Measurements from ENCODE around the gene RTL5. TPM values are rescaled to one million over a fixed set of nuclear protein-coding genes. Genes with fewer than 3 reads are reported as not detected.

Gene RTL5
- total RNA-seq, 1 experiment from 2014 or later, result 2.5 TPM

- TF ChIP-seq REST (IDR thresholded peaks at IDR 0.05; ENCODE audit: low read depth) (no peak), CBX3 (IDR thresholded peaks at IDR 0.05; ENCODE audit: low read depth) (no peak), ATF3 (IDR thresholded peaks at IDR 0.05) (no peak)
Measured at GRCh38 chrX:72122621-72123337, 8.9 kb downstream of the RTL5 start (continued).

GRCh38 chrX:72121383-72121782, 10.3 kb downstream of the RTL5 start:
- no peak overlapping the region for H3K9ac ChIP-seq (ENCODE audit: low read length)
- H3K27ac ChIP-seq (ENCODE audit: low read depth, low read length), result no peak overlapping the region
- no peak overlapping the region for H2AFZ ChIP-seq (ENCODE audit: low read depth, low read length, poor library complexity, severe bottlenecking)
- DNase-seq (ENCODE audit: low read depth, low spot score) (no peak), ATAC-seq (no peak)
- H3K4me3 ChIP-seq (replicated peaks in 1 of 2; ENCODE audit: low read depth in 1 of 2, low read length in 2 of 2), result no peak overlapping the region
- H4K20me1 ChIP-seq (ENCODE audit: insufficient read depth), result no peaks in the 10 kb centered on the region
- no peaks in the 10 kb centered on the region for H3K36me3 ChIP-seq (ENCODE audit: control insufficient read depth in 1 of 2, insufficient read depth in 2 of 2, low read length in 2 of 2)
- no peaks in the 10 kb centered on the region for H3K9me3 ChIP-seq (ENCODE audit: control insufficient read depth in 1 of 2, insufficient read depth in 1 of 2, low read depth in 1 of 2, low read length in 2 of 2)
- H3K27me3 ChIP-seq (ENCODE audit: insufficient read depth, low read length), result no peaks in the 10 kb centered on the region
- RAD21 ChIA-PET (ENCODE audit: low non-redundant PET in 1 of 2, low total read pairs in 2 of 2, uncharacterized antibody in 2 of 2, unreplicated experiment in 2 of 2), result no interaction called here
- BruUV-seq (replicated peaks), result no TSS peak
- H3K79me2 ChIP-seq (ENCODE audit: insufficient read depth, low read length), result no peaks in the 10 kb centered on the region
- POLR2A ChIA-PET, result no interaction called here
- no peak overlapping the region for H3K4me2 ChIP-seq (ENCODE audit: low read length)
- intact Hi-C loops (cut with micrococcal nuclease), result loop anchor here (10.0 kb wide), 1 partner anchor 247 kb away; no protein-coding TSS in a partner anchor
- H3K9me2 ChIP-seq (ENCODE audit: insufficient read depth), result no peaks in the 10 kb centered on the region
- CTCF ChIA-PET, result no interaction called here
- H3K4me1 ChIP-seq (ENCODE audit: control insufficient read depth in 1 of 2, insufficient read depth in 2 of 2, low read length in 2 of 2), result 0 out of 4 replicates have a peak, but pooled peaks cover 0 to 2% of the 10 kb centered on the region in 2 experiments
- TF ChIP-seq POLR2AphosphoS5 (IDR thresholded peaks at IDR 0.05; ENCODE audit: low read depth, low read length) (no peak), POLR2A (IDR thresholded peaks at IDR 0.05; ENCODE audit: borderline replicate concordance, extremely low read depth, insufficient read depth, insufficient read length) (no peak), SP1 (IDR thresholded peaks at IDR 0.05; ENCODE audit: low read depth) (no peak), SRF (IDR thresholded peaks at IDR 0.05; ENCODE audit: low read depth) (no peak), CBX3 (IDR thresholded peaks at IDR 0.05; ENCODE audit: low read depth) (no peak), EZH2 (IDR thresholded peaks at IDR 0.05) (no peak), RAD21 (IDR thresholded peaks at IDR 0.05; ENCODE audit: low read depth) (no peak), REST (IDR thresholded peaks at IDR 0.05; ENCODE audit: low read depth) (no peak)

Measured in HCT116 (cell line).